Bronchial epithelial cell (primary cell): ENCODE results near the gene ADARB2. TPM values are rescaled to one million over a fixed set of nuclear protein-coding genes. Genes with fewer than 3 reads are reported as not detected.

ENCODE experiments used
- DNase-seq: peaks from one replicate; pipeline ENCODE4 v3.0.0-alpha.2; 2010; ENCODE audit warnings: low read depth
- FAIRE-seq: peaks from 2 replicates; lab custom pipeline; 2011; peaks lifted over from hg19 to GRCh38; lab: Jason Lieb, UNC
- H3K27me3 ChIP-seq: 2 replicates; pipeline ENCODE4 v1.5.1; 2011; ENCODE audit warnings: low read length; ENCODE audit not compliant: control insufficient read depth, insufficient read depth
- H3K36me3 ChIP-seq: 2 replicates; pipeline ENCODE4 v1.5.1; 2011; ENCODE audit warnings: low read length; ENCODE audit not compliant: control insufficient read depth, insufficient read depth
- H3K4me3 ChIP-seq: 2 replicates; pipeline ENCODE4 v1.5.1; 2011; ENCODE audit warnings: mild to moderate bottlenecking, low read depth, low read length, control low read depth
- total RNA-seq: library from RNA; depleted of rRNA; stranded (reverse); fragments of >200 nt; gene quantifications from 2 replicates; pipeline ENCODE4 v1.2.1, GENCODE V29; 2014
- TF ChIP-seq, protein P1 (sequence below): IDR thresholded peaks from 2 replicates; pipeline ENCODE4 v1.5.1; 2011; ENCODE audit warnings: mild to moderate bottlenecking, moderate library complexity, low read length, control low read depth, inconsistent platforms; ENCODE audit not compliant: insufficient read depth, severe bottlenecking

The ADARB2 gene
- total RNA-seq, 1 donor from 2014 or later: not detected

DNA sequence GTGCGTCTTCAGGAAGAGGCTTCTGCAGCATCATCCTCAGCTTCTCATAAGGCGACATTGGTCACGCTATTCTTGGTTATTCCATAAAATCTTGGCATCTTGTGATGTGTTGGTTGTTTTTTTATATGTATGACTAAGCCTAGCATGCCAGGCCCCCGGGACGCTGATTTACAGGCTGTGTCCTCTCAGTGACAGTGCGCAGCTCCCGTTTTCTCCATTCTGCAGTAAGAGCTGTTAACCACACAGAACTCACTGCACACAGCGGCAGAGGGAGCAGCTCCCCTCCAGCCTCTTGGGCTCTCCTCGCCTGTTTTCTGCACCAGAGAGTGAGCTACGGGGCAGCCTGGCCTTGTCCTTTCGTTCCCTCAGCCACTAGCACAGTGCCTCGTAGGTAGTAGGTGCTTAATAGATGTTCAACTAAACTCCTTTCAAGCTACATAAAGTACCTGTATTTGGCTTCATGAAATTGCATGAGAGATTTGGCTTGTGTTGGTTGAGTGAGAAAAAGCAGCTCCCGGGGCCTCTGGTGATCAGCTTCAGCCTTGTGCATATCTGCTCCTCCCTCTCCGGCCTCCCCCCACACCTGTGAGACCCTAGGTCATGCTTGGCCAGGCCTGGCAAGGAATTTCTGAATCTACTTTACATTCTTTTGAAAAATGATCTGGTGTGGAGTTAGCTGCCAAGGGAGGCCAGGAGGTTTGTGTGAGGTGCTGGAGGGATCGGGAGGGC, 564.9 kb downstream of the ADARB2 start:
- no peak for FAIRE-seq
- H3K27me3 ChIP-seq: no peaks in the 10 kb centered on the region

GRCh38 chr10:1171586-1171985, 565.7 kb downstream of the ADARB2 start:
- no peaks in the 10 kb centered on the region for H3K36me3 ChIP-seq
- FAIRE-seq: no peak
- H3K4me3 ChIP-seq: no peak overlapping the region
- H3K27me3 ChIP-seq: no peaks in the 10 kb centered on the region
- TF ChIP-seq, protein P1, sequence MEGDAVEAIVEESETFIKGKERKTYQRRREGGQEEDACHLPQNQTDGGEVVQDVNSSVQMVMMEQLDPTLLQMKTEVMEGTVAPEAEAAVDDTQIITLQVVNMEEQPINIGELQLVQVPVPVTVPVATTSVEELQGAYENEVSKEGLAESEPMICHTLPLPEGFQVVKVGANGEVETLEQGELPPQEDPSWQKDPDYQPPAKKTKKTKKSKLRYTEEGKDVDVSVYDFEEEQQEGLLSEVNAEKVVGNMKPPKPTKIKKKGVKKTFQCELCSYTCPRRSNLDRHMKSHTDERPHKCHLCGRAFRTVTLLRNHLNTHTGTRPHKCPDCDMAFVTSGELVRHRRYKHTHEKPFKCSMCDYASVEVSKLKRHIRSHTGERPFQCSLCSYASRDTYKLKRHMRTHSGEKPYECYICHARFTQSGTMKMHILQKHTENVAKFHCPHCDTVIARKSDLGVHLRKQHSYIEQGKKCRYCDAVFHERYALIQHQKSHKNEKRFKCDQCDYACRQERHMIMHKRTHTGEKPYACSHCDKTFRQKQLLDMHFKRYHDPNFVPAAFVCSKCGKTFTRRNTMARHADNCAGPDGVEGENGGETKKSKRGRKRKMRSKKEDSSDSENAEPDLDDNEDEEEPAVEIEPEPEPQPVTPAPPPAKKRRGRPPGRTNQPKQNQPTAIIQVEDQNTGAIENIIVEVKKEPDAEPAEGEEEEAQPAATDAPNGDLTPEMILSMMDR: no peak
- no peak for DNase-seq

More for the DNA sequence above, 564.9 kb downstream of the ADARB2 start:
- no peak for DNase-seq
- no peak overlapping the region for H3K4me3 ChIP-seq
- TF ChIP-seq, protein P1: no peak
- no peaks in the 10 kb centered on the region for H3K36me3 ChIP-seq

- peak; percentile 62 for FAIRE-seq
- Histone ChIP-seq H3K27me3 (no peaks in the 10 kb centered on the region), H3K4me3 (no peak overlapping the region), H3K36me3 (no peaks in the 10 kb centered on the region)
- TF ChIP-seq, protein P1: no peak
- DNase-seq: no peak
These were observed 566.1 kb downstream of the ADARB2 start for GRCh38 chr10:1171182-1171581.

DNA sequence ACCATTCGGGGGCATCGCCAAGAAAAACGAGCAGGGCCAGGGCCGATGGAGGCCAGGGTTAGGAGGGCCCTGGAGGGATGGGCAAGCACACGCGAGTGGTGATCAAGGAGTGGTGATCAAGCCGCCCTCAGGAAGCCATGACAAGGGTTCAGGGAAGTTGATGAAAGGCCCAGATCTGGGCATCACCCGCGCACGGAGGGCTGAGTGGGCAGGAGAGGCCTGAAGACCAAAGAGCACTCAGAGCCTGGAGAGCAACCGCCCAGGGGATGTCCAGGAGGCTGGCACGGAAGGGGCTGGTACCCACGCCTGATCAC, 566.5 kb downstream of the ADARB2 start:
- Histone ChIP-seq H3K4me3 (no peak overlapping the region), H3K27me3 (no peaks in the 10 kb centered on the region), H3K36me3 (no peaks in the 10 kb centered on the region)
- no peak for FAIRE-seq
- no peak for DNase-seq
- TF ChIP-seq, protein P1: no peak

DNA sequence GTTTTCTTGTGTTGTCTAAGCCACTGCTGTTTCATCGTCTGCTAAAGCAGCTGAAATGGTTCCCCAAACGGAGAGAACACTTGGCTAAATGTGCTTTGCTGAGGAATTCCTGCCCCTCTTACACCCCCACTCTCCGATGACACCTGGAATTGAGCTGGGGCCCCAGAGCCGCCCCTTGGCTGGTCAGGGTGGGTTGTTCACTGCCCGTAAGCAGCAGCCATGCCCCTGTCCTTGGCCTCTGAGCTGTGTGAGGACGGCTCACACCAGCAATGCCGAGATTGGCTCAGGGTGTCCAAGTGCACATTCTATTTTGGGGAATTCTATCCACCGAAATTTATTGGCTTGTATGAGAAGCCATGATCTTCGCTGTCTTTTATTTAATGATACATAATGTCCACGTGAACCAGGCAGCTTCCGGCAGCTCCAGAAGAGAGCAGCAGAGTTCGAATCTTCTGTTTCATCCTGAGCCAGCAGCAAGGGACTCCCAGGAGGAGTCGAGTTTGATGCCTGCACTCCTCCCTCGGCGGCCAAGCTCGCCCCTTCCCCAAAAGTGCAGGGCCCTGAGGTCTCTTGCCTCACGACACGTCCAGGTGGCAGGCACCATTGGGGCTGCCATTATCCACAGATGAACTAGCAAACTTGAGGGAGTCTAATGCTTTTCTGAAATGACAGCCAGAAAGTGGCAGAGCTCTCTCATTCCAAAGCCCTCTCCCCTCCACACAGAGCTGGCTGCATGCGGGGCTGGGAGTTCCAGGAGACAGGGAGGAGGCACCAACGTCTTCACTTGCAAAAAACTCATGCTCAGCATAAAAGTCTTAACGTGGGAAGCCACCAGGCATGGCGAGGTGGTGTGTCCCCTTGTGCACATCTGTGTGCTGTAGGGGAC, 567.1 kb downstream of the ADARB2 start:
- H3K4me3 ChIP-seq: no peak overlapping the region
- DNase-seq (no peak), FAIRE-seq (peak; percentile 50)
- no peaks in the 10 kb centered on the region for H3K27me3 ChIP-seq
- H3K36me3 ChIP-seq: no peaks in the 10 kb centered on the region
- TF ChIP-seq, protein P1: no peak
